ENCODE measurements around the gene CAPNS1.
A peak's percentile ranks its signal among the peaks of the same experiment; 100 is the strongest.

The CAPNS1 gene

DNA sequence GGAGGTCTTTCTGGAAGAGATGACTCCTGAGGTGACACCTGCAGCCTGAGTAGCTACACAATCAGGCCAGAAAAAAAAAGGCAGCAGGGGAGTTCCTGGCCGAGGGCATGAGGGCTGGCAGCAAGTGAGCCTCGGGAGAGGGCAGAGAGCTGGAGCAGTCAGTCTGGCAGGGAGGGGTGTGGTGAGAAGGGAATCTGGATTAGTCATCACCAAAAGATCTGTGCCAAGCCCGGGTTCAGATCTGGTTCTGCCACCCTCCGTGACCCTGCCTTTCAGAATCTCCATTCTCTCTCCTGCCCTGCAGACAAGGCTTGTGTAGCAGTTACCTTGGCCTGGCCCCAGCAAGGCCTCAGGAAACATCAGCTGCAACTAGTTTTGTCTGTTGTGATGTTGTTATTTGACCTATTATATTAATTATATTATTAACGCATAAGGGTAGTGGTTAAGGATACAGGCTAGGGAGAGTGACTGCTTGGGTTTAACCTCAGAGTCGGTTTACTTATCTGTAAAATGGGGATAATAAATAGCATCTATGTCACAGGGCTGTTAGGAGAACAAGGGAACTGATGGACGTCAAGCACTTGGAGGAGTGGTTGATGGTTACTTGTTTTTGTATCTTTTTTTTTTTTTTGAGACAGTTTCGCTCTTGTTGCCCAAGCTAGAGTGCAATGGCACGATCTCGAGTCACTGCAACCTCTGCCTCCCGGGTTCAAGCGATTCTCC lies 2.7 kb upstream of the CAPNS1 start:
- TF ChIP-seq, protein P1, sequence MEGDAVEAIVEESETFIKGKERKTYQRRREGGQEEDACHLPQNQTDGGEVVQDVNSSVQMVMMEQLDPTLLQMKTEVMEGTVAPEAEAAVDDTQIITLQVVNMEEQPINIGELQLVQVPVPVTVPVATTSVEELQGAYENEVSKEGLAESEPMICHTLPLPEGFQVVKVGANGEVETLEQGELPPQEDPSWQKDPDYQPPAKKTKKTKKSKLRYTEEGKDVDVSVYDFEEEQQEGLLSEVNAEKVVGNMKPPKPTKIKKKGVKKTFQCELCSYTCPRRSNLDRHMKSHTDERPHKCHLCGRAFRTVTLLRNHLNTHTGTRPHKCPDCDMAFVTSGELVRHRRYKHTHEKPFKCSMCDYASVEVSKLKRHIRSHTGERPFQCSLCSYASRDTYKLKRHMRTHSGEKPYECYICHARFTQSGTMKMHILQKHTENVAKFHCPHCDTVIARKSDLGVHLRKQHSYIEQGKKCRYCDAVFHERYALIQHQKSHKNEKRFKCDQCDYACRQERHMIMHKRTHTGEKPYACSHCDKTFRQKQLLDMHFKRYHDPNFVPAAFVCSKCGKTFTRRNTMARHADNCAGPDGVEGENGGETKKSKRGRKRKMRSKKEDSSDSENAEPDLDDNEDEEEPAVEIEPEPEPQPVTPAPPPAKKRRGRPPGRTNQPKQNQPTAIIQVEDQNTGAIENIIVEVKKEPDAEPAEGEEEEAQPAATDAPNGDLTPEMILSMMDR (conservative IDR thresholded peaks at IDR 0.05; ENCODE audit: low read depth, low read length), result no peak
- Histone ChIP-seq H2AFZ (ENCODE audit: low read depth) (peak overlapping the region; percentile 65), H4K20me1 (ENCODE audit: insufficient read depth) (no peaks in the 10 kb centered on the region), H3K4me3 (IDR thresholded peaks at IDR 0.05; ENCODE audit: insufficient read depth, low read depth, low read length) (no peak overlapping the region), H3K4me1 (ENCODE audit: low read depth, poor library complexity, severe bottlenecking) (peaks cover 42% of the 10 kb centered on the region), H3K36me3 (ENCODE audit: insufficient read depth) (no peaks in the 10 kb centered on the region; the same call in 1 of the 2 replicates), H3K27ac (peak overlapping the region; percentile 74), H3K4me2 (peak overlapping the region; percentile 81), H3K79me2 (ENCODE audit: insufficient read depth, low read depth) (peaks cover 18% of the 10 kb centered on the region; the same call in 1 of the 2 replicates), H3K27me3 (ENCODE audit: insufficient read depth, low read depth) (no peaks in the 10 kb centered on the region), H3K9ac (peak overlapping the region; percentile 60)

DNA sequence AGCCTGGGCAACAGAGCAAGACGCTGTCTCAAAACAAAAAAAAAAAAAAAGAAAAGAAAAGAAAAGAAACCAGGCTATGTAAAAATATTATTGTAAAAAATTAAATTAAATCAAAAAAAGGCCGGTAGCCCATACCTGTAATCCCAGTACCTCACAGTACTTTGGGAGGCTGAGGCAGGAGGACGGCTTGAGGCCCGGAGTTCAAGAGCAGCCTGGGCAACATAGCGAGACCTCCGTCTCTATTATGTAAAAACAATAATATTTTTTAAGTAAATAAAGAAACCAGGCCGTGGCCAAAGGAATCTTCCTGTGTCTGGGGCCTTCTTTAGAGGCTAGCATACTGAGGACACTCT lies 770 bp upstream of the CAPNS1 start:
- Histone ChIP-seq H3K4me3 (IDR thresholded peaks at IDR 0.05; ENCODE audit: insufficient read depth, low read depth, low read length) (no peak overlapping the region), H2AFZ (ENCODE audit: low read depth) (peak overlapping the region; percentile 82), H3K9ac (peak overlapping the region; percentile 91), H3K36me3 (ENCODE audit: insufficient read depth) (peaks cover 4% of the 10 kb centered on the region; the same call in 1 of the 2 replicates), H3K79me2 (ENCODE audit: insufficient read depth, low read depth) (peaks cover 18% of the 10 kb centered on the region; the same call in 1 of the 2 replicates), H3K4me1 (ENCODE audit: low read depth, poor library complexity, severe bottlenecking) (peaks cover 42% of the 10 kb centered on the region), H4K20me1 (ENCODE audit: insufficient read depth) (no peaks in the 10 kb centered on the region), H3K27ac (peak overlapping the region; percentile 88), H3K4me2 (peak overlapping the region; percentile 59), H3K27me3 (ENCODE audit: insufficient read depth, low read depth) (no peaks in the 10 kb centered on the region)
- TF ChIP-seq, protein P1 (conservative IDR thresholded peaks at IDR 0.05; ENCODE audit: low read depth, low read length), result no peak

DNA sequence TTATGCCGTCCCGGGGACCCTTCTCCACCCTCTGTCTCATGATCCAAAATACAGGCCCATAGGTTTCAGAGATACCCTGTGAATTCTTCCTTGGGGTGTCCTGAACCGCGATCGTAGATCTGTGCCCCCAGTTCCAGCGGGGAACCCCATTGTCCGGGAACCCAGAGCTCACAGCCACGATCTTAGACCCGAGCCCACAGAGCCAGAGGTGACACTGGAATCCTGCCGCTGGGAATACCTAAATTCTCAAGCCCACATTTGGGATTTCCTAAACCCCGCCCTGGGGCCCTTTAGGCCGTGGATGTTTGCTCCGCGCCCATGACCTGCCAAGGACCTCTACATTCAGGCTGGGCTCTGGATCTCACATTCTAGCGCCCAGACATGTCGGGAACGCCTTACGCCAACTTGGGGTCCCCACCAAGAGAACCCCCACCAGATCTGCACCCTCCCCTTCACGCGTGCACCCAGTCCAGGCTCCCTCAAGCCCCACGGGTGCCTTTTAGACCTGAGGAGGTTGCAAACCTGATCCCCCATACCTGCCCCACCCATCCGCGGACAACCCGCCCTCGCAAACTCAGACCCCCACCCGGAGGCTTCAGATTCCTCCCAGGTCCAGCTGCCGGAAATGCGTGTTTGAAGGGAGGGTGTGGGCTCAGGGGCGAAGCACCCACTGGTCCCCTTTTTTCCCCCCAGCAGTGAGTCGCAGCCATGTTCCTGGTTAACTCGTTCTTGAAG lies 605 bp downstream of the CAPNS1 start:
- Histone ChIP-seq H3K4me3 (IDR thresholded peaks at IDR 0.05; ENCODE audit: insufficient read depth, low read depth, low read length) (no peak overlapping the region), H3K27me3 (ENCODE audit: insufficient read depth, low read depth) (no peaks in the 10 kb centered on the region), H3K36me3 (ENCODE audit: insufficient read depth) (peaks cover 4% of the 10 kb centered on the region; the same call in 1 of the 2 replicates), H4K20me1 (ENCODE audit: insufficient read depth) (no peaks in the 10 kb centered on the region), H3K4me2 (peak overlapping the region; percentile 93), H2AFZ (ENCODE audit: low read depth) (peak overlapping the region; percentile 82), H3K79me2 (ENCODE audit: insufficient read depth, low read depth) (peaks cover 18% of the 10 kb centered on the region; the same call in 1 of the 2 replicates), H3K4me1 (ENCODE audit: low read depth, poor library complexity, severe bottlenecking) (peaks cover 42% of the 10 kb centered on the region), H3K9ac (peak overlapping the region; percentile 91), H3K27ac (peak overlapping the region; percentile 88)
- TF ChIP-seq, protein P1 (conservative IDR thresholded peaks at IDR 0.05; ENCODE audit: low read depth, low read length), result no peak

DNA sequence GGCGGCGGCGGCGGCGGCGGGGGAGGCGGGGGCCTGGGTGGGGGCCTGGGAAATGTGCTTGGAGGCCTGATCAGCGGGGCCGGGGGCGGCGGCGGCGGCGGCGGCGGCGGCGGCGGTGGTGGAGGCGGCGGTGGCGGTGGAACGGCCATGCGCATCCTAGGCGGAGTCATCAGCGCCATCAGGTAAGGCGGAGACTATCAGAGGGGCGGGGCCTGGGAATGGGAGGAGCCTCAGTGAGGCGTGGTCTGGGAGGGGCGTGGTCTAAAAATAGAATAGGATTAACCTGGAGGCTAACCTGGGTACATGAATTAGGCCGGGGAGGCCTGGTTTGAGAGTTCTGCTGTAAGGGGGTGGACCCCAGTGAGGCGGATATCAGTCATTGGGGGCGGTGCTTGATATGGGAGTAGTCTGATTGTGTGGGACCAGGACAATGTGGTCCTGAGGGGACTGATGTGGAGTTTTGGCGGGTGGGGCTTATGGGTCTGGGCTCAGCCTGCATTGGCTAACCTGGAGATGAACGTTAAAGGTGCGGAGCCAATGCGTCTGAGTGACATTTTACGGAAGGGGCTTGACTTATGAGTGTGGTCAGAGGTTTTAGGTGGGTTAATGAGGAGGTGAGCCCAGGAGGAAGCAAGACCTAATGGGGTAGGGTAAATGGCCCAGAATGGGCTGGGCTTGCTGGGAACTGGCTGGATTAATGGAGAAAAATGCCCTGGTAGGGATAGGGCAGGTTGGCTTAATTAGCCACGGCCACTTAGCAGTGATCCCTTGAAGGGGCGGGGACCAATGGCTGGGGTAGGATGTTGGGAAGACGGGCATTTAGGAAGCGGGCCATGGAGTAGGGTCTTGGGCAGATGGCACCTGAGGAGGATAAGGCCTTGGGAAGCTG lies 1.4 kb downstream of the CAPNS1 start:
- Histone ChIP-seq H3K27ac (peak overlapping the region; percentile 88; the same call in 1 of the 2 replicates), H3K27me3 (ENCODE audit: insufficient read depth, low read depth) (no peaks in the 10 kb centered on the region), H3K4me1 (ENCODE audit: low read depth, poor library complexity, severe bottlenecking) (peaks cover 36% of the 10 kb centered on the region), H3K36me3 (ENCODE audit: insufficient read depth) (peaks cover 4% of the 10 kb centered on the region; the same call in 1 of the 2 replicates), H3K4me3 (IDR thresholded peaks at IDR 0.05; ENCODE audit: insufficient read depth, low read depth, low read length) (no peak overlapping the region), H3K9ac (peak overlapping the region; percentile 91; the same call in 1 of the 2 replicates), H3K4me2 (peak overlapping the region; percentile 93), H4K20me1 (ENCODE audit: insufficient read depth) (no peaks in the 10 kb centered on the region), H2AFZ (ENCODE audit: low read depth) (no peak overlapping the region), H3K79me2 (ENCODE audit: insufficient read depth, low read depth) (peaks cover 18% of the 10 kb centered on the region; the same call in 1 of the 2 replicates)
- TF ChIP-seq, protein P1 (conservative IDR thresholded peaks at IDR 0.05; ENCODE audit: low read depth, low read length), result no peak

Data from KMS-11 (cell line).